Germinal center (tissue), 1 donor: ENCODE data around the gene CKMT2.
"Not testable (repeated sequence)": the region's sequence is repeated elsewhere in the genome, so short reads cannot be mapped to it uniquely, and the experiment has no call there.

Experiments
- DNase-seq: peaks from one replicate; pipeline ENCODE4 v3.0.0; 2012; ENCODE audit warnings: mixed read lengths, low spot score

Gene CKMT2

DNA sequence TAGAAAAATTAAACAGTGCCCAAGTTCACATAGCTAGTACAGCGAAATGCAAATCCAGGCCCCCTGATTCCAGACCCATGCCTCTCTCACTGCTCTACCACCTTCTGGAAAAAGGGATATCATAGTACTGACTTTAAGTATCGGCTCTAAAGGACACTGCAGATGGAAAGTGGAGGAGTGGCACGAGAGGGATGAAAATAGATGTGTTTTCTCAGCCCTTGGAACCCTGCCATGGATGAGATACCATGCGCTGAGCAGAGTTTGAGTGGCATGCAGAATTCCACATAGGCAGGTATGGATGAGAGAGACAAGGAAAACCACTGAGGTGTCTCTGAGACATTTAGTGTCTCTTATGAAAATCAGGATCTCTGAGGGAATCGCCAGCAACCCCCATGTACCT is 18.8 kb downstream of the CKMT2 start:
- no peak for DNase-seq

DNA sequence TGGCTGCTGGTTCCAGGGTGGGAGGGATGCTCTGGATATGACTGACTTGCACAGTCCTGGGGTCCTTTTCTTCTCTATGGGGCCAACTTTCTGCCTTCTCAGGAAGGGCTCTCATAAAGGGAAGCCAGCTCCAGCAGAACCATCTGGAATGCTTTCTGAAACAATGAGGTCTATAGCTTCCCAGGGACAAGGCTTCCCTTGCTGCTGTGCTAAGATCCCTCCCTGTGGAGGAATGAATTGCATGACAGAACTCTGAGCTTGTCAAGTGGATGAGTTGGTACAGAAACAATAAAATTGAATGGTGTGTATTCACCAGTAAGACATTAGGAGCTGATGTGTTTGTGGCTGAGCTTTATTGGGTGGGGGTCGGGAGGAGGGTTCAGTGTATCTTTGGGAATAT is 19.8 kb downstream of the CKMT2 start:
- no peak for DNase-seq

DNA sequence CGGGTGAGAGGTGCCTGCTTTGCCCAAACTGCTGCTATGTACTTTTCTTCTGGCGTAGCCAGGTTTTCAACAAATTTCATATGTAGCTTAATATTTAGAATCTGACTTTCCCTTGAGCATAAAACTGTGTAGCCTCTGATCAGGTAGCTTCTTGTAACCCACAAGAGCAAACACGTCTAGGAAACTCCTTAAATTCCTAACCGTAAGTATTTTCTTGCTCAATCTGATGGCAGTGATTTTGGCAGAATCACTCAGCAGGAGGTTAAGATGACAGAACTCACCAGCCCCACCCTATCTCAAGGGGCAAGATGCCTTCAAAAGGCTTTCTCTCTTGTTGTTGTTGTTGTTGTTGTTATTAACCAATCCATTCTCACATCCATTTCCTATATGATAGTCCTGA is 20.8 kb downstream of the CKMT2 start:
- no peak for DNase-seq

DNA sequence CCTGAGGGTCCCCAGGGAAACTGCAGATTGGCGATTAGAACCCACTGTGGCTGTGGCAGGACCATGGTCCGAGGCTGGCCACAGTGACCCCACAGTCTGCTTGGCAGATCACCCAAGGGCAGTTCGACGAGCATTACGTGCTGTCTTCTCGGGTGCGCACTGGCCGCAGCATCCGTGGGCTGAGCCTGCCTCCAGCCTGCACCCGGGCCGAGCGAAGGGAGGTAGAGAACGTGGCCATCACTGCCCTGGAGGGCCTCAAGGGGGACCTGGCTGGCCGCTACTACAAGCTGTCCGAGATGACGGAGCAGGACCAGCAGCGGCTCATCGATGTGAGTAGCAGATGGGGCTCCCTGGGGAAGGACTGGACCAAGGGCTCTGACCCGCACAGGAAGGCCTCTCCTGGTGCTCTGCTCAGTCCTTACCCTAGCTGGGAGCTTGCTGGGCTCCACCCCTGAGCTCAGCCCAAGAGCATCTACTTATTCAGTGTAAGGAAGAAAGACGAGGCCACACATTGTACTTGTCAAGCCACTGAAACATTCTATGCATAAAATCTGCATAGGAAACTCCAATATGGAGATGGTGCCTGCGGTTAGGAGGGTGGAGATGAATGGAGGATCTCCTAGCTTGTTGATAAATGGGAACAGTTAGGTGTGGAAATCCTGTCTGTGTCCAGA is 21.9 kb downstream of the CKMT2 start:
- no peak for DNase-seq

DNA sequence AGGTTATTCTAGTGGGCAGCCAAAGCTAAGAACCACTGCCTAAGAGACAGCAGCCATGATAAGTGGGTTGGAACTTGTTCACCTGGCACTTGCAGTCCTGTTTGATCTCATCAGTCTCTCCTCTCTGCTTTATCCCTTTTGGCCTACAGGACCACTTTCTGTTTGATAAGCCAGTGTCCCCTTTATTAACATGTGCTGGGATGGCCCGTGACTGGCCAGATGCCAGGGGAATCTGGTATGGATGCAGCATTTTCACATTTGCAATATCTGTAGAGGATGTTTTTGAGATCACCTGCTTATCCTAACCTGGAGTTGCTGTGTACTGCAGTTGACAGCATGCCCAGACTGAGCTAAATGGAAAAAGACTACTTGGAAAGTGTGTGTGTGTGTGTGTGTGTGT is 23.6 kb downstream of the CKMT2 start:
- no peak for DNase-seq

DNA sequence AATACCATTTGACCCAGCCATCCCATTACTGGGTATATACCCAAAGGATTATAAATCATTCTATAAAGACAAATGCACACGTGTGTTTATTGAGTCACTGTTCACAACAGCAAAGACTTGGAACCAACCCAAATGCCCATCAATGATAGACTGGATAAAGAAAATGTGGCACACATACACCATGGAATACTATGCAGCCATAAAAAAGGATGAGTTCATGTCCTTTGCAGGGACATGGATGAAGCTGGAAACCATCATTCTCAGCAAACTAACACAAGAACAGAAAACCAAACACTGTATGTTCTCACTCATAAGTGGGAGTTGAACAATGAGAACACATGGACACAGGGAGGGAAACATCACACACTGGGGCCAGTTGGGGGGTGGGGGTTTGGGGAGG is 29.7 kb downstream of the CKMT2 start:
- not testable (repeated sequence) for DNase-seq

DNA sequence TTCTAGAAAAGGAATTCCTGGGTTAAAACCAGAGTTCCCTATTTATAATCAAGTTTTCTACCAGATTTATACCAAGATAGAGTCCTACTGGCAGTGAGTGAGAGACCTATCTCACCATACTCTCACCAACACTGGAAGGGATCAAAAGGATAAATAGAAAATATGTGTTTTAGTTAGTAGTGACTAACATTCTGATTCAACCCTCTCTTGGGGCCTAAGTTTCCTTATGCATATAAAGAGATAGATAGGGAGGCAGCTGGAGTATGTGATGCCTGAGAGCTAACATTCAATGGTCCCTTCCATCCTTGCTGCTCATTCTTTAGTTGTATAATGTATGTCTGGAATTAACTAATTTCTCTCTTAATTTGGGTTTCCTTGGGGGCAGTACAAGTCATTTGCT is 32.0 kb downstream of the CKMT2 start:
- no peak for DNase-seq

DNA sequence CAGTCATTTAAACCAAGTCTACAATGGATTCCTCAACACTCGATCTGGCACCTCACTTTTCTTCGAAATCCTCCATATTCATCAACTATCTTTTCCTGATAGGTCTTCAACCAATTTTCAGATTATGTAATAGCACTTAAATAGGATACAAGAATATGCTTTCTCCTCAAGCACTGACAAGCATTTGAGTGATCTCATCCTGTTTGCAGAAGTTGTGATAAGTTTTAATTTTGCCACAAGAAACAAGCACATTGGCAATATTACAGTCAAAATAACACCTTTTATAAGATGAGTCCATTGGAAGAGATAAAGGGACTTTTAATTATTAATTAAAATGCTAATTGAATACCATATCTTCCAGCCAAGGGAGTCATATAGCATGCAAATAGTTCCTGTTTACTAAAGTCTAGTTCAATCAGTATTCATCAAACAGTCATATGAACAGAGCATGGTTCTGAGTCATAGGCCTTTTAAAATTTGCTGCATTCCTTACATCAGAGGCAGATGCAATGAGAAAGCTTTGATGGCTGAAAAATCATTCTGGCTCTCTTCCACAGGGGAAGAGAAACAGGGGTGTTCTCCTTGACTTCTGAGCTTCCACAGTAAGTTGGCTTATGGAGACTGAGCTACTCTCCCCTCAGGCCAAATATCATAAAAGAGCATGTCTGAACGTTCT is 35.5 kb downstream of the CKMT2 start:
- DNase-seq, result no peak

DNA sequence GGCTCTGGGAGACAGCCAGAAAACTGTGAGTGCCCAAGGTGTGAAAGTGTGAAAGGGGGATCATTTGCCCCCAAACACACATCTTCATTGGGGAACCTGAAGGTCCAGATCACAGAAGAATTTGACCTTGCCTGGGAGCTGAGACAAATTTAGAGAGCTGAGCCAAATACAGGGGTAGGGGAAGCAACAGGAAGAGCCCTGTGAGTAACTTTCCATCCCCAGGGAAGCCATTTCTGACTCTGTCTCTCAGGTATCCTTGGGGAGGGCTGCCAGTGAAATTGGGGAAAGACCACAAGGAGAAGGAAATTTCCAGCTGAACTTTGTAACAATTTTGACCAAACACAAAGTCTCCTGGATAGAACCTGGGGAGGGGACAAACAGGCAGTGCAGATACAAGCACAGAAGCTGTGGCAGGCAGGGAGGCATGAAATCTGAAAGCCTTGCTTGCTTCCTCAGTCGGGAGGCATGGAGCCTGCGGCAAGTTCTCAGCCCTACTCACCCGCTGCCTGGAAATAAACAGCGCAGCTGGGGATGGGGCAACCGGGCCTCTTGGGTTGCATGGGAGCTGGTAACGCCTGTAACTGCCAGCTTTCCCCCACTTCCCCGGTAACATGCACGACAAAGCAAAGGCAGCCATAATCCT is 36.8 kb downstream of the CKMT2 start:
- no peak for DNase-seq

DNA sequence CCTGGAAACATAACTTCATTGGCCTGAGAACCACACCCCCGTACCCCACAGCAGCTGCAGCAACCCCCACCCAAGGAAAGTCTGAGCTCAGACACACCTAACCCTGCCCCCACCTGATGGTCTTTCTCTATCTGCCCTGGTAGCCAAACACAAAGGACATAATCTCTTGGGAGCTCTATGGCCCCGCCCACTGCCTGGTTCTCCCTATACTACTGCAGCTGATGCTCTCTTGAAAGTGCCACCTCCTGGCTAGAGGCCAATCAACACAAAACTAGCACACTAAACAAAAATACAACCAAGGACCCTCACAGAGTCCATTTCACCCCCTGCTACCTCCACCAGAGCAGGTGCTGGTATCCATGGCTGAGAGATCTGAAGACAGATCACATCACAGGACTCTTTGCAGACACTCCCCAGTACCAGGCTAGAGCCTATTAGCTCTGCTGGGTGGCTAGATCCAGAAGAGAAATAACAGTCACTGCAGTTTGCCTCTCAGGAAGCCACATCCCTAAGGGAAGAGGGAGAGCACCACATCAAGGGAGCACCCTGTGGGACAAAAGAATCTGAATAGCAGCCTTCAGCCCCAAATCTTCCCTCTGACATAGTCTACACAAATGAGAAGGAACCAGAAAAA is 37.4 kb downstream of the CKMT2 start:
- not testable (repeated sequence) for DNase-seq

DNA sequence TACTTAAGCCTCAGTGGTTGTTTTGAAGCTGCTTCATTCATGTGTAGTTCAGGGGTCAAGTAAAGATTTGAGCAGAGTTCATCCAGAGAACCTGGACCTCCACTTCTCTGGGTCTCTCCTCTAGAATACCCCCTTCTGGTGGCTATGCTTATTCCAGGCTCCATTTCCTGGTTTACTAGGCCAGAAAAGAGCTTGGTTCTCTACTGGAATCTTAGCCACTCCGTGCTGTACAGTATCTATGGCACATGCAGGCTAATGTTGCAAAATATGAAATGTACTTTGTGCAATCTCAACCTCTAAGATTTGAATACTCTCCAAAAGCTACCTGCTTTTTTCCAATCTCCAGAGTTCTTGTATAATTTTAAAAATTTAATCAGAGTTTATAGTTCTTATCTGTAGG is 50.9 kb downstream of the CKMT2 start:
- DNase-seq, result no peak

DNA sequence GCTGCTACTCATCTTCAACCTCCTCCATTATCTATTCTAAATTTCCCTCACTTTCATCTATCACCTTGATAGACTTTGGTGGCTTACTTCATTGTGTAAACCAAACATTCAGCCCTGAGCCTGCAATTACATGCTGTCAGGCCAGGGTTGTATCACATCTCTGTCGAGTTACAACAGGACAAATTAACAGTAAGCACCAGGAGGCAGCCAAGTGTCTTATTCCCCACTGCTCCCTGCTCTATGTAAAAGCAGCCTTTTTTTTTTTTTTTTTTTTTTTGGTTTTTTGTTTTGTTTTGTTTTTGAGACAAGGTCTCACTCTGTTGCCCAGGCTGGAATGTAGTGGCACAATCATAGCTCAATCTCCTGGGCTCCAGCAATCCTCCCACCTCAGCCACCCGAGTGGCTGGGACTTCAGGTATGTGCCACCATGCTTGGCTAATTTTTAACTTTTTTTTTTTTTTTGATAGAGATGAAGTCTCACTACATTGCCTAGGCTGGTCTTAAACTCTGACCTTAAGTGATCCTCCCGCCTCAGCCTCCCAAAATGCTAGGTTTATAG is 53.0 kb downstream of the CKMT2 start:
- DNase-seq, result no peak

DNA sequence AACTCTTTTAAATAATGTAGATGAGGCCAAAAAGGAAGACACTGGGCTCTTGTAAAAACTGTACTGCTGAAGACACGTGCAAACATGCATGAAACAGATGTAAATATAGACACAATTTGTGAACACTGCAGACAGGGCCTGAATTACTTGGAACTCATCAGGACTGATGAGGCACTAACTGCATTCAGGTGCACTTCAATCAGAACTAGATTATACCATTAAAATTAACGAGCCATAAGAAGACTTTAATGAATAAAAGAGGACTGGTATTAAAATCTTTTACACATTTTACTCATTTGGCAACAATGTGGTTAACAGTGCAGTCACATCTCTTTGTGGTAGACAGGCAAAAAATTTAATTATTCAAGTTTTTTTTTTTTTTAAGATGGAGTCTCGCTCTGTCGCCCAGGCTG is 54.9 kb downstream of the CKMT2 start:
- peak; percentile 47 for DNase-seq

DNA sequence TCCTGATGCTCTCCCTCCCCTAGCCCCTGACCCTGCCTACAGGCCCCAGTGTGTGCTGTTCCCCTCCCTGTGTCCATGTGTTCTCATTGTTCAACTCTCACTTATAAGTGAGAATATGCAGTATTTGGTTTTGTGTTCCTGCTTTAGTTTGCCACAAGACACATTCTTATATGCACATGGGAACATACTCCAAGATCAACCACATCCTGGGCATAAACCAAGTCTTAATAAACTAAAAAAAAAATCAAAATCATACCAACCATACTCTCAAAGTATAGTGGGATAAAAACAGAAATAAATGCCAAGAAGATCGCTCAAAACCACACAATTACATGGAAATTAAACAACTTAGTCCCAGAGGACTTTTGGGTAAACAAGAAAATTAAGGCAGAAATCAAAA is 57.0 kb downstream of the CKMT2 start:
- DNase-seq, result no peak

DNA sequence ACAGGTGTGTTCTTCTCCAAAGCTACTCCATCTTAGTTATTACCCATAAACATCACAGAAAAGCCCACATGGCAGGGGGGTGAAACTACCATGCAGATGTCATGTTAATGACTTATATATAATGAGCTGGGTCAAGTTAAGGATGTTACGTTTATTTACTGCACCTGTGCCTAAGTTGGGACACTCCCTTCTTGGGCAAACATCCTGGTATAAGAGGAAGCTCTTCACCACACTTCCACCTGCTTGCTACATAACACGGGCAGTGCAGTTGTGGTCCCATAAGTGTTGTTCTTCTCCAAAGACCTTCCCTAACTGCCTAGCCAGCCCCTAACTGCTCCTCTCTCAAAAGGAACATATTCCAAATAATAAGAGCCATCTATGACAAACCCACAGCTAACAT is 59.0 kb downstream of the CKMT2 start:
- DNase-seq, result no peak

DNA sequence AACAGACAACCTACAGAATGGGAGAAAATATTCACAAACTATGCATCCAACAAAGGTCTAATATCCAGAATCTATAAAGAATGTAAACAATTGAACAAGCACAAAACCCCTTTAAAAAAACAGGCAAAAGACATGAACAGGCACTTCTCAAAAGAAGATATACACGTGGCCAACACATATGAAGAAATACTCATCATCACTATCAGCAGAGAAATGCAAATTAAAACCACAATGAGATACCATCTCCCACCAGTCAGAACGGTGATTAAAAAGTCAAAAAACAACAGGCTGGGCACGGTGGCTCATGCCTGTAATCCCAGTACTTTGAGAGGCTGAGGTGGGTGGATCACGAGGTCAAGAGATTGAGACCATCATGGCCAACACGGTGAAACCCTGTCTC is 60.9 kb downstream of the CKMT2 start:
- not testable (repeated sequence) for DNase-seq

DNA sequence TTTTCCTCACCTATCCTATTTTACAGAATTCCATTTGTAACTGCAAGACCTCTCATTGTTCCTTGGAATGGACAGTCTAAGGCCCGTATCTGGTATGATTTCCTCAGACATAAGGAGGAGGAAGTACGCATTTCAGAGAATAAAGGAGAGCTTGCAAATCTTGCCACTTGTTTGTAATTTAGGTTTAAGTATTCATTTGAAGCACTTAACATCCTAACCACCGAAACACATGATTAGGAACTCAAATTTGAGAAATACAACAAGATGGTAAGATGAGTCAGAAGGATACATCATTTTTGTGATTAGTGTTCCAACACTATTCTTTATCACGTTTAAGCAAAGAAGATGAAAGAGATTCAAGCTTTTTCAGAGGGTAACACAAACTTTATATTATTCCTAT is 64.4 kb downstream of the CKMT2 start:
- DNase-seq, result no peak

DNA sequence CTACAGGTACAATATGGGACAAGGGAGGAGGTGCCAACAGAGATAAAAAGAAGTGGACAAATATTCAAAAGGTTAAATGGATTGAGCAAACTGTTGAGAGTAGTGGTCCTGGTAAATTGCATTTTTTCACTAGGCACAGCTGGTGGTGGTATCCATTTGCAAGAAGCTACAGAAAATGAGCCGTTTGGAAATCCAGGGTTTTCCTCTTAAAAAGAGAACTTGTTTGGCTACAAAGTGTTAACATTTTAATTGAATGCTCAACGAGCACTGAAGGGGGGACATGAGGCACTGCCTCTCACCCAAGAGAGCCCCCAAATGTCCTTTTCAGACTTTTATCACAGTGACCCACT is 67.8 kb downstream of the CKMT2 start:
- DNase-seq, result no peak

DNA sequence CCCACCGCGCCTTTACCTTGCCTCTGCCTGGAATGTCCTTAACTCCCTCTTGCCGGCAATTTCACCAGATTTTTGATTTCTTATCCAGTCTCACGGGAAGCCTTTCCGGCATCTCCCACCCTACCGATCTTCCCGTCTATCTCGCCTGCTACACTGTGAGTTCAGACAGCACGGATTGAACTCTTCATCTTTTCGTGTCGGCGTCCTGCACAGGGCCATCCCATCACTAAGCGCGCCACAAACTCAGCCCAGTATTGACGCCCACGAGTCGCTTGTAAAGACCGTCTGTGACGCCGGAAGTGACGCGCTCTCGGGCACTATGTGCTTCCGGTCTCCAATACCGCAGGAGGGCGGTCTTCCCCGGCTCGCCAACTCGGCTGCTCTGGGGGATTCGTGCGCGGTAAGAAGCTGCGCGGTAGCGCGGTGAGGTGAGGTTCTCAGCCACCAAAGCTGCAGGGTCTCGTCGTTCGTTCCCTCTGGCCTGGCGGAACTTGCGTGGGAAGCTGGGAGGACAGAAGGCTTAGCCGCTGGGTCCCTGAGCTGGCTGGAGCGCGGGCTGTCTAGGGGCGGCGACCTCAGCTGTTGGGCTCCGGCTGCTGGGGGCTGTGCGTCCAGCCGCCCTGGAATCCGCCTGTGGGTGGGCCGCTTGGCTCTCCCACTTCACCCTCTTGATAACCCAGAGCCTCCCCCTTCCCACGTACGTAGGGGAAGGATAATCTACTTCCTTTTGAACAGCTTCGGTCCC is 68.3 kb downstream of the CKMT2 start, which contains the start of gene ZCCHC9:
TSS of gene ZCCHC9 (plus strand) at position 317 of the 745 bp plus-strand sequence. CDS start 3,171 bp downstream, outside the sequence.
- DNase-seq, result peak; percentile 87

DNA sequence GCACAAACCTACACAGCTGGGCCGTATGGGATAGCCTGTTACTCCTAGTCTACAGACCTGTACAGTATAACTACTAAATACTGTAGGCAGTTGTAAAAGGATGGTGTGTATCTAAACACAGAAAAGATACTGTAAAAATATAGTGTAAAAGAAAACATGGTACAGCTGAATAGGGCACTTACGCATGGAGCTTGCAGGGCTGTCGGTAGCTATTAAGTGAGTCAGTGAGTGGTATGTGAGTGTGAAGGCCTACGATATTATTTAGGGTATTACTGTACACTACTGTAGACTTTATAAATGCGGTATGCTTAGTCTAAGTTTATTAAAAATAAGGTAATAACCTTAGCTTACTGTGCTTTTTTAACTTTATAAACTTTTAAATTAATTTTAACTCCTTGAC is 69.5 kb downstream of the CKMT2 start:
- DNase-seq, result no peak

DNA sequence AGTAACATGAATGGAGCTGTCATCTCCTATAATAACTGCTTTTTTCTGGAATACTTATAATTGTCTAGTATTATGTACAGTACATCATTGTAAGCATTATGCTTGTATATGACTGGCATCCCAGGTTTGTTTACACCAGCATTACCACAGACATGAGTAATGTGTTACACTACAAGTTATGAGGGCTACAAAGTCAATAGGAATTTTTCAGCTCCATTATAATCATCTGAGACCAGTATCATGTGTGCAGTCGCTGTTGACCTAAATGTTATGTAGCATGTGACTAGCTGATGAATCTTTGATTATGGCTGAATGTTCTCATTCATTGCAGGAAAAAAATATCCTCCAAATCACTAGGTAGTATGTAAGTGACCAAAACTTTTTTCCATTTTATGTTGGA is 70.4 kb downstream of the CKMT2 start:
- no peak for DNase-seq

DNA sequence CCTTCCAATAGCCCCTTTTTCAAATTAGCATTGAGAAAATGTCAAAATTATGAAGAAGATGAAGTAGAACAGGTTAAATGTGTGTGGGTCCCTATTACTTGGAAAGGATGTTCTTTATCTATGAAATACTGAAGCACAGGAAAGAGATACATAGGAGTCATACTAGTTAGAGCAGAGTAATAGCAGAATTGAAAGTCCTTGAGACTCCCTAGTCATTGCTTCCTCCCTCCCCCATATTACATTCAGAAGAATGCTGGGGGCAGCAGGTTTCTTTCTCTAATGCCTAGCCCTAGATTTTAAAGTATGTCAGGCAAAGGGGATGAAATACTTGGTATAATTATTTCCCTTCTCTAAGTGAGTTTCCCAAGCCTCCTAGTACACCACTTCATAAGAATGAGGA is 72.7 kb downstream of the CKMT2 start:
- no peak for DNase-seq
